Measurements from ENCODE around the gene LDLRAD4.

The LDLRAD4 gene

GRCh38 chr18:13558790-13559189 lies 340.2 kb downstream of the LDLRAD4 start:
- no peak for DNase-seq

GRCh38 chr18:13559754-13560153 lies 341.2 kb downstream of the LDLRAD4 start:
- no peak for DNase-seq

DNA sequence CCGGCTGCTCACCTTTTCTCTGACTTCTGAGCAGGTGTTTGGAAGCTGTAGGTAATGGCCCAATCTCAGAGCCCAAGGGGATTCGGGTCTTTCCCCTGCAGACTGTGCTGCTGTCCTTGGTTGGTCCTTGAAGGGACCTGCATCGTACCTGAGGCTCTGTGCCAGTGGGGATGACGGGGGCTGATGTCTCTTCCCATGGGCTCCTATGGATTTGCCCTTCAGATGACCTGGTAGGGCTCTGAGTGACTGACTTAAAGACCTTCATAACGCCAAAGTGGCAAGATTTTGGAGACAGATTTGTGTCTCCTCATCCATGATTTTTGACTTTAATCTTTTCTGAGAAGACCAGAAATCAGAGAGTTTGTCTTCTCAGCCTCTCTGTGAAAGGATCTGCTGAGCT lies 341.7 kb downstream of the LDLRAD4 start:
- no peak for DNase-seq

GRCh38 chr18:13562494-13563029 lies 344.0 kb downstream of the LDLRAD4 start:
- DNase-seq: peak in 1 of 5 donors; percentile 67

GRCh38 chr18:13563390-13563805 lies 344.8 kb downstream of the LDLRAD4 start:
- DNase-seq: no peak

DNA sequence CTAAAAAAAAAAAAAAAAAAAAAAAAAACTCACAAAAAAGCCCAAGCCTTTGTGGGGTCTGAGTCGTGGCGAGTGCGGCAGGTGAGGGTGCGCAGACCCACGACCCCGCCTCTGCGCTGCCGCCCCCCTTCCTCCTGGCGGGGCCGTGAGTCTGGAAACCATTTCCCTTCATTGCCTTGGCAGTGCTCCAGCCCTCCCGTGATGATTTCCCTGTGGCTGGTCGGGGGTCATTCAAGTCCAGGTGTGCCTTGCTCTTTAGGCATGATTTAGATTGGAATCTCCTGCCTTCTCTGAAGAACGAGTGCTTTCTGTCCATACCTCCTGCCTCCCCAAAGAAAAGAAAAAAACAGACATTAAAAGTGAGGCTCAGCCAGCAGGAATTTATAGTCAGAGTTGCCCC lies 346.0 kb downstream of the LDLRAD4 start:
- no peak for DNase-seq

- no peak for DNase-seq
Observed at GRCh38 chr18:13565228-13565627, 346.7 kb downstream of the LDLRAD4 start.

DNA sequence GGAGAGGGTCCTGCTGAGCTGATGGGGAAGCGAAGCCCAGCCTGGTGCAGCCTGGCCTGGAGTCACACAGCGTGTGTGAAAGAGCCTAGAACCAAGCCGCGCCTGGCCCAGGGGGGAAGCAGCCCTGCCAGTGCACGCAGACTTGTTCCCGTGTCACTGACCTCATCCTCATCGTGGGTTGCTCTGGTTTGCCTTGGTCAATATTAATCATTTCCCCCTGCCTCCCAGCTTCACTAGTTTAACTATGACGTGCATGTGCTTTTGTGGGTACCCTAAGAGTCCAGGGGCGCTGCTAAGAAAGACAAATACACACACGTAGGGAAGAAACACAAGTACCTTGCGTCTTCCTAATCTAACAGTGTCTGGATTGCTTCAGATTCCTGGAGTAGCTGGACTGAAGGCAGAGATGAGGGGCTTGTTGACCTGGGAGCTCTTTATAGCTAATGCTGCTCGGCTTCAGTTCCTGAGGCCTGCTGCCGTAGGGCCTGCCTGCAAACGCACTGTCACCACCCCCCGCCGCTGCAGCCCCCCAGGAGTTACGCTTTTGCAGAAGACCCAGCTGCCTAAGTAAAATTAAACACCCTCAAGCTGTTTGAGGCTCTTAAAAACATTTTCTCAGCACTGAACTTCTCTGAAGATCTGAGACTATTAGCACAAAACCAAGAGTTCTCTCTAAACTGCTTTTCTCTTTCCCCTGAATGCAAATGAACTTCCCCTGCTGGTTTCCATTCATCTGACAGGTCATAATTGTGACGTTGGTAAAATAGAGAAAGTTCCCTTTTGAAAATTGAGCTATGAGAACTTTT lies 348.6 kb downstream of the LDLRAD4 start:
- peak in 1 of 5 donors; percentile 45 for DNase-seq

- DNase-seq: peak in 1 of 5 donors; percentile 29
Observed at GRCh38 chr18:13568443-13569392, 350.2 kb downstream of the LDLRAD4 start.

- no peak for DNase-seq
Observed at GRCh38 chr18:13570216-13570615, 351.7 kb downstream of the LDLRAD4 start.

DNA sequence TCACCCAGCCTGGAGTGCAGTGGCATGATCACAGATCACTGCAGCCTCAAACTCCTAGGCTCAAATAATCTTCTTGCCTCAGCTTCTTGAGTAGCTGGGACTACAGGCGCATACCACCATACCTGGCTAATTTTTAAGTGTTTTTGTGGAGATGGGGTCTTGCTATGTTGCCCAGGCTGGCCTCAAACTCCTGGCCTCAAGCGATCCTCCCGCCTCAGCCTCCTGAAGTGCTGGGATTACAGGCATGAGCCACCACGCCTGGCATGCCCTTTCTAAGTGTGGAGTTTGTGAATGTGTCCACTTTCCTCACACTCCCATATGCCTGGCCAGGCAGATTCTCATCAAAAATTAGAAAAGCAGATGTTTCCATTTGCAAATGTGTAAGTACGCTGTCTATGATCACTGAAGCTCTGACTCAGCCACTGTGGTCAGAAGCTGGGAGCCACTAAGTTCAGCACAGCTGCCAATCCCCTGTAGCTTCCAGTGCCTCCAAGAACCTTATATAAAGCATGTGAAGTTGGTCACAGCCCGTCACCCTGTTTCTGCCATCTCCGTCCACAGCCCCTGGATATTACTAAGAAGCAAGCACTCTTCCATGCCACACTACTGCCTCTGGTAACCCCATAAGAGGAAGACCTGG lies 352.4 kb downstream of the LDLRAD4 start:
- no peak for DNase-seq

DNA sequence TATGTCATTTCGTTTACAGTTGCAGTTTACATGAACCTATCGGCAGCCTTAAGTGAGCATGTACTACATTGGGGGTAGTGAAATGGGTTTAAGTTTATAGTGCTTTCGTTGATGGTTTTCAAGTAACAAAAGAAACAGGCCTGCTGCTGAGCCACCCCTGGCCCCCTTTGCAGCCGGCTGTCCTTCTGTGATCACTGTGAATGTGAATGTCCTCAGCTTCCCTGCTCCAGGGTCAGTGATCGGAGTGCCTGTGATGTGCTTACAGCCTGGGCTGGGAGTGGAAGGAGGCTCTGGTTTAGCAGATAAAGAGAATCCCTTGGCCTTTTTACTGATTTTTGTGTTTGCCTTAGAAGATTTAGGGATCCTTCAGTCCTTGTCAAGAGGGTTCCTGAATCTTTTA lies 353.6 kb downstream of the LDLRAD4 start:
- DNase-seq: no peak

DNA sequence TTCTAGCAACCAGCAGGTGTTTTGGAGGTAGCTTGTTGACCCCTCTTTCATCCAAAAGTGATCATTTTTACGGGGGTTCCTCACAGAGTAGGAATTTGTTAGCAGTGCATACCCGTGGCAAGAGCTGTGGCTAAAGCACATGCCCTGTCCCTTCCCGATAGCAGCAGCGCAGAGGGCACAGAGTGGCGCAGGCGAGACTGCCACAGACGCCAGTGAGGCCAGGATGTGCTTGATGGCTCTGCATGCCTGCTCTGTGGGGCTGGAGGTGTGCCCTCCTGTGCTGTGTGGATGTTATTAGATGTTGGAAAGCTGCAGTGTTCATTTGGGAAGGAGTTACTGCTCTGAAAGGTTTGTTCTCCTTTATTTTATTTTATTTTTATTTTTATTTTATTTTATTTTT lies 354.2 kb downstream of the LDLRAD4 start:
- DNase-seq: no peak

GRCh38 chr18:13573750-13574149 lies 355.2 kb downstream of the LDLRAD4 start:
- DNase-seq: no peak

DNA sequence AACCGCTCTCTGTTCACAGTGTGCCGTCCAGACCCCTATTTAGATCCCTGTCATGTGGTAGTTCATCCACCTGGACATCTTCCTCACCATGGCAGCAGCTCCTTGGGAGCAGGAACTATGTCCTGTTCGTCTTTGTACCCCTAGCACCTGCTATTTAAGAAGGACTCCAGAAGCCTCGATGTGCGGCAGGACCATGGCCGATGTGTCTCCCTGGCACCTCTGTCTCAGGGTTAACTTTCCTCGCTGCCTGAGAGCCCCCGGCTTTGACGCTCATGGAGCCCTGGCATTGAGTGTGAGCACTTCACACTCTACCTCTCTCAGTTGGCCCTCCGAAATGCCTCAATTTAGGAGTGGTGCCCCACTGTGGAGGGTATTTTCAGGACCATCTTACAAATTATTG lies 355.8 kb downstream of the LDLRAD4 start:
- DNase-seq: no peak

GRCh38 chr18:13574761-13575160 lies 356.2 kb downstream of the LDLRAD4 start:
- DNase-seq: no peak

- DNase-seq: no peak
Observed at GRCh38 chr18:13576598-13576997, 358.0 kb downstream of the LDLRAD4 start.

GRCh38 chr18:13577091-13577697 lies 358.6 kb downstream of the LDLRAD4 start:
- peak in 1 of 5 donors; percentile 79 for DNase-seq

DNA sequence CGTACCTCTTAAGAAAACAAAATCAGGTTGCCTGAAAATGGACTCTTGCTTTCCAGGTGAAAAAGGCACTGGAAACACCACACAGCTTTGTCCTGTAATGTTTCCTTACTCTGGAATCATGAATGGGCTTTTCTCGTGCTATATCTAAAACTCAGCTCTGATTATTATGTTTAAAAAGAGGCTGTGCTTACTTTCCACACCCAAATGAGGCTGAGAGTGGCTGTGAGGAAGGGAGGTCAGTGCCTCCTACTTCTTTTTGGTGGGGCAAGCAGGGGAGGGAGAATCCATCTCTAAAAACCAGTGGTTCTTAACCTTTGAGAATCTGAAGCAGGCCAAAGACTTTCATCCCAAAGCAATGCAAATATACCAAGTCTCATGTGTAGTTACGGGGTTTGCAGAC lies 359.2 kb downstream of the LDLRAD4 start:
- no peak for DNase-seq

DNA sequence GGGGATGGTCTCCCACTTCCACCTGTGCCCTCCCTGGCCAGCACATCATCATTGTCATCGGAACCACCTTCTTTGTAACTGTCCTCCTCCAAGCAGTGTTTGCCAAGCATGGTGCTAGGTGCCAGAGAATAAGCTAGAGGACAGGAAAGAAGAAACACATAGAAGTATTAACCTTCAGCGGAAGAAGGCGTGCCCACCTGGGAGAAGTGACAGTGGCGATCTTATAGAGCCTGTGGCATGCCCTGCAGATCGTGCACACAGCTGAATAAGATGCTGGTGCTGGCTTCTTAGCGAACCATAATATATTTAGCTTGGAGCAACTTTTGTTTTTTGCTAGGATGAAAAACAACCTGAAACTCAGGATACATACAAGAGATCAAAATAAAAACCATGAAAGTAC lies 359.8 kb downstream of the LDLRAD4 start:
- no peak for DNase-seq

GRCh38 chr18:13579874-13580273 lies 361.3 kb downstream of the LDLRAD4 start:
- DNase-seq: no peak

- no peak for DNase-seq
Observed at GRCh38 chr18:13580351-13580750, 361.8 kb downstream of the LDLRAD4 start.
